GM21390 (cell line): ENCODE data around the gene WDR36.

Experiments
- ATAC-seq: cut with Tn5 transposase; IDR thresholded peaks from one replicate; pipeline ENCODE4 v1.9.1; 2021; ENCODE audit not compliant: unreplicated experiment

Gene WDR36

DNA sequence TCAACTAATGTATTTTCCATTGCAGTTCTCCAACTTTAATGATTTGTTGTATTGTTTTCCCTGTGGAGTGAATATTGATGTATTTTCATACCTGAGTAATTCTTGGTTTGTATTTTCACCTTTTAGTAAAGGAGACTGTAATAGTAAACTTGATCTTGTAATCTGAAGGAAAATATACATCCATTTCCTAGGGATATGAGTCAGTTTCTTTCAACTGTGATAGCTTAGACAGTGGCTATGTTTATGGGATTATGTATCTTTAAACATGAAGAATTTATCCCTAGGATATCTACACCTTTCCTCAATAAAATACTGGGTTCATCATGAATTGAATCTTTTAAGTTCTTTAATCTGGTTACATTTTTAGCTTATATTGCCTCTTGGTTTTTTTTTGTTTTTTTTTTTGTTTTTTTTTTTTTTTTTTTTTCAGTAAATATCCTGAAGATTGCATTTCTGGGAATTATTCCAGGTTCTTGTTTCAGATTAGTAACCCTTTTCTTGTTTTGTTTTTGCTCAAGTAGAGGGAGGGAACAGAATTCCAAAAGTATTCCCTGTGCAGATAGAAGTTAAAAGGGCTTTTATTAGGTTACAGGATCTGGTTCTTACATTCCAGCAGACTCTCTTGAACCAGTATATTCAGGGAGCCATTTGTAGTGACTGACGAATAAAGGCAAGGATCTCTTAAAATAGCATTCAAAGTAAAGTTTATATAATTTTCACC lies 7.1 kb downstream of the WDR36 start:
- no peak for ATAC-seq

DNA sequence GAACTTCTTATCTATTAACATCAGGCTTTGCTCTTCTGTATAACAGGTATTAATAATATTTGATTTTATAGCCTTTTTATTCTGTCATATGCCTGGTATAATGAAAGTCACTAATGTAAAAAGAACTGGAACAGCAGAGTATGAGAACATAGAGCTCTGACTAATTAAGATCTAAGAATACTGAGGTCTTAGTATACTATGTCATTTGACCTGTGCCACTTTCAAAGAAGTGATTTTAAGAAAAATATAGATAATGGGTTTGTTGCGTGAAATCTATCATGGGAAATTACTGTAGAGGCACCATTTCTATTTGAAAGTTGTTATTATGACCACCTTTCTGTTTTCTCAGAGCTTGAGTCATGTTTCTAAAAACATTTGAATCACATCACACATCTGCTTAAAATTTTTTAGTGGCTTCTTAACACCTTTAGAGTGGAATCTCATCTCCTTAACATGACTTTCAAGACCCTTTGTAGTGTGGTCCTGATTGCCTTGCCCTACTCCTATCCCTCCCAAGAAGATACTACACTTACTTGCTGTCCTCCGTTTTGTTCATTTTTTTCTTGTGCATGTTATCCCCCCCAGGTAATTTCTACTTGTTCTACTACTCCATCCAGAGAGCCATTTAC lies 14.3 kb downstream of the WDR36 start:
- ATAC-seq: no peak

DNA sequence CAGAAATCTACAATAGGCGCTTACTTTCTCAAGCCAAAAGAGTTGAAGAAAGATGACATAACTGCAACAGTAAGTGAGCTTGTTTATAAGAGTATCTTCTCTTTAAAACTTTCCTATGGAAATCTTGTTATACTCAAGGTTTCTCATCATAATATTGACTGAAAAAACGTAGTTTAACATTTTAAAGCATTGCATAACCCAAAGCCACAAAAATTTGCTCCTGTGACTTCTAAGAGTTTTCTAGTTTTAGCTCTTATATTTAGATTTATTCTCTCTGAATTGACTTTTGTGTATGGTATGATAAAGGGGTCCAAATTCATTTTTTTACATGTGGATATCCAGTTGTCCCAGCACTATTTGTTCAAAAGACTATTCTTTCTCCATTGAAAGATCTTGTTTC lies 15.2 kb downstream of the WDR36 start:
- ATAC-seq: no peak

DNA sequence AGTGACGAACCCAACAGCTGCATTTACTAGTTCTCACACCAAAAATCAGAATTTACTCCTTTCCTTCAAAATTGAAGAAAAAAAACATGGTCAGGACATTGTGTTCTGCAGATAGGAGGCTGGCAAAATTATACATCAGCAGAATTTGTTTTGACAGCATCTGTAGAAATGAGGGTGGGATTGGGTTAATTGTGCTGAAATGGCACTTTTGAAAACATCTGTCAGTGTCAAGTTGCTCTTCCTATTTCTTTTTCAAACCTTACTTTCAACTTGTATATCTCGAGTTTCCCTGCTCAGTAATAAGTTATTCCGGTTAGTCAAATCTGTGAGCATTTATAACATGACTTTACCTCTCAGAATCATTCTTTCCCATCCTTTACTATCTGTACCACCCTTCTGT lies 19.8 kb downstream of the WDR36 start:
- no peak for ATAC-seq

DNA sequence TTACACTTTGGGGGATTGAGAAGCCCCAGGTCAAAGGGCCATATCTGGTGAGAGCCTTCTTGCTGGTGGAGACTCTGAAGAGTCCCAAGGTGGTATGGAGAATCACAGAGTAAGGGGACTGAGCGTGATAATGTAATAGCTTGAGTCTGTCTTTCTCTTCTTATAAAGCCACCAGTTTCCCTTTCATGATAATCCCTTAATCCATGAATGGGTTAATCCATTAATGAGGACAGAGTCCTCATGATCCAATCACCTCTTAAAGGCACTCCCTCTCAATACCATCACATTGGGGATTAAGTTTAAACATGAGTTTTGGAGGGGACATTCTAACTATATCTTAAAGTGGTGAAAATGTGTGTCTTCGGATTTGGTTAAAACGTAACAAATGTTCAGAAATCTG lies 21.5 kb downstream of the WDR36 start:
- no peak for ATAC-seq

DNA sequence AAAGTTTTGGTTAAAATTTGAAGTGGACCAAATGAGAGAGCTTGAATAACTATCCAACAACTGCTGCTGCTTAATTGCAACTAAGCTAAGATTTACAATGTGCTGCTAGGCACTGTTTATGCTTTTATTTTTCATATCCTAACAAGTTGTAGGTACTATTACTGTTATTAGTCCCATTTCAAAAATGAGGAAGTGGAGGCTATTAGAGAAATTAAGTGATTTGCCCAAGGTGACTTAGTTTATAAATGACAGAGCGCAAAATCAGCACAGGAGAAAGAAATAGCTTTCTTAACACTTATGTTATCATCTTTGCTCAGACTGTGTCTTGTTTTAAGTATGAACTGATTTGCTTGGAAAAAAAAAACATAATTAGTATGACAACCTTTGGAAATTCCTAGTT lies 23.1 kb downstream of the WDR36 start:
- no peak for ATAC-seq

DNA sequence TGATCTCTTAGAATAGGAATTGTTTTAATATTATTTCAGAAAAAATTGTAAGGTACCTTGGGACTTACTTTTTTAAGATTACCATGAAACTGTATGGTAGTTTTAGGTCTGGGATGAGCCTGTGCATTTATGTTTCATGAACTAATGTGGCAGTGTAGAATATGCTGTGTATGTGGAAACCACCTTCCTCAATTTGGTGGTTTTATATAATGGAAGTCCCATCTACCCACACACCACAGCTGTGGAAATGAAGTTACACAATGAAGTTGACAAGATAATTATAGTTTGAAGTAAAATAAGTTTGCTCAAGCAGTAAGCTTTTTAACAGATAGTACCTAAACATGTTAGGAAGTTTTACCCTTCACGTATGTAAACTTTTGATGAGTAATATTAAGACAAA lies 24.4 kb downstream of the WDR36 start:
- no peak for ATAC-seq

DNA sequence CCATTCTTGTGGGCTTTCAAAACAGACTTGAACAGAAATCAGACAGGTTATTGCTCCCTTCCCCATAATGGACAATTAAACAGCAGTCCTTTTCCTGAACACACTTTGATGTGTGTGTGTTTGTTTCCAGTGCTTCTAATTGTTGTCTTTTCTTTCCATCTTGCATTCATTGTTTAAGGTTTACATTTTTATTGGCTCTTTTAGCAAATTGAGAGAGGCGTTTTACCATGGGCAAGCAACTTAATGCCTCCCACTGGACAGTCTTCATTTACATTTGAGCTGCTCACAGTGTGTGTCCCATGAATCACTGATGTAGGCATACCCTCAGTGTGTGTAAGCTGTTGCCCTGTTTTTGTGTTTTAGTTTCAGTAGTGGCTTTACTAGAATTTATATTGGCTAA lies 25.0 kb downstream of the WDR36 start:
- no peak for ATAC-seq

DNA sequence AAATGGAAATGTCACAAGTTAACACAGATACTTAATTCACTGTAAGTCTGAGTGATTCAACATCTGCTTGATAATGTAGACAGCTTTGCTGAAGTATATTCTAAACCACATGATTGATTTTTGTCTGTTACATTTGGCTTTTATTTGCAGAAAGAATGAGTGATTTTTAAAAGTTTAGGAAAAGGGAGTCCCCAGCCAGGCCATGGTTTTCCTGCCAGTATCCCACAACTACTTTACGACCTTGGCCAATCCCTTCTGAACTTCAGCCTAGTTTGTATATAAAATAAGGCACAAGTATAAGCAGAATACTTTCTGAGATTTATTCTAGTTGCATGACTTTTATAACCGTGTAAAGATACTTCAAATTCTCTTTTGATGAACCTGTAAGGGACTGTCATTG lies 27.1 kb downstream of the WDR36 start:
- no peak for ATAC-seq

DNA sequence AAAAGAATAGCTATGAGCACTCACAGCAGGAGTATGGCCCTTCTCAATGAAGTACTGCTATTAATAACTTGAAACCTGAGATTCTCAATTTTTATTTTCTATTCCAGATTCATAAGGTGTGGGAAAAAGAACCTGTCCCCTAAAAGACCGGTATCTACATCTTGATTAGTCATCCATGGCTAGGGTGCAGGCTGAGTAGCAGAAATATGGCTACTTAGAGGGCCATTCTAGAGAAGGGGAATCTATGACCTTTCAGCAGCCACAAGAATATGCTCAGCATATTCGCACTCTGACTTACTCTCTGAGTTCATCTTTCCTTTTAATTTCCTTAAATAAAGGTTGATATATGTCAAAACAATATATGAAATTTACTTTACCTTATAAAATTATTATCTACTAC lies 27.7 kb downstream of the WDR36 start:
- ATAC-seq: peak; percentile 44

DNA sequence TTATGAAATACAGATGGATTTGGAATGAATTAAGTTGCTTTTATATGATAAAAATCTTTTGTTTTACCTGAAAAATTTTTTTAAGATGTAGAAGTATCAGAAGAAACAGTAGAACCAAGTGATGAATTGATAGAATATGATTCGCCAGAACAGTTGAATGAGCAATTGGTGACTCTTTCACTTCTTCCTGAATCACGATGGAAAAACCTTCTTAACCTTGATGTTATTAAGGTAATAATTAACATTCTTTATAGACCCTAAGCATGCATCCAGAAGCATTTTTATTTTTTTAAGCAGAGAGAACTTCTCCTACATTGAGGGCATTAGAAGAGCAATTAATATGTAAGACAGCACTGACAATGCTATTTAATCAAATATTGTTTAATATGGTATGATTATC lies 28.8 kb downstream of the WDR36 start:
- ATAC-seq: no peak

DNA sequence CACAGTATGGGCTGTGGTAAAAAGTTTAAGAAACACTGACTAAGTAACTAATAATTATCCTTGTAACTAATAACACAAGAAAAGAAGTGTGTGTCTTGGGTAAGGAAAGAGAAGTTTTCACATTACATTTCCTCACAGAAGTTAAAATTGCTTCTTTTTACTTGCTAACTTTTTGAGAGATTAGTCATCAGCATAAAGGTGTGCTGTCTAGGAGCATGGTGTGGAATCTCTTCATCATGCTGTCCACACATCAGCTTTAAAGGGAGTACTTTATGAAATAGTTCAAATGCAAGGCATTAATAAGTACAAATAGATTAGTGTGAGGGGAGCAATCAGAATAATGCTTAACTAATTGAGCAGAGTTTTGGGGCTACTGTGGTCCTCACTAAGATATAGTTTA lies 29.8 kb downstream of the WDR36 start:
- ATAC-seq: no peak

DNA sequence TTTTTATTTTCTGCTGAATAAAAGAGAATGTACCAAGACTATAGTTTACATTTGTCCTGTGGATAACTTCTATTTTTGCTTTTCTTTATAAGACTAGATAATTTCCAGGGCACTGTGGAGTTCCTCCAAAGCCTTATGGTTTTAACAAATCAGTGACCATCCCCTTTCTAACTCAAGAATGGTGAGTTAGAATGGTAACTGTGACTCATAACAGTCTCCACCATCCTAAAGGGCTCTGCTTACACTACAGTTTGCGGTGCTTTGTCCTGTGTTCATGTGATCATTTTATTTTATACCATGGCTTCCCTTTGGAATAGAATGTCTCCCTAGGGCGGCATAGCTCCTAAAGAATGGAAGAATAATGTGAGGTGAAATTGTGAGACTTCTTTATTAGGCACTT lies 30.2 kb downstream of the WDR36 start:
- ATAC-seq: no peak

DNA sequence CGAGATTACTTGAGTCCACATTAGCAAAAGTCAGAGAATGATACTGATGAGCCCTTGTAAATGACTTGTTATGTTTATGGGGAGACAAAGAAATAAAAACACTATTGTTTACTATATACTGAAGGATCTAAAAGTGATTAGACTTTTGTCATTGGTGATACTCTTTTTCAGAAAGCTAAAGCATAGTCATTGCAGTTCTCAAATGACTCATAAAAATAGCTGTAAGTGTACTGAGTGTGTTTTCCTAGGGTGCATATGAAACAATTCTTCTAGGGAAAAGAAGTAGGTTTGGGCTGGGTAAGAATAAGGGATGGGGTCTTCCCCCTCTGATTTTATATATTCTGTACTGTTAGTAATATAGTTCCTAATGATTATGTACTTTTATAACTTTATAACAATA lies 32.6 kb downstream of the WDR36 start:
- no peak for ATAC-seq

DNA sequence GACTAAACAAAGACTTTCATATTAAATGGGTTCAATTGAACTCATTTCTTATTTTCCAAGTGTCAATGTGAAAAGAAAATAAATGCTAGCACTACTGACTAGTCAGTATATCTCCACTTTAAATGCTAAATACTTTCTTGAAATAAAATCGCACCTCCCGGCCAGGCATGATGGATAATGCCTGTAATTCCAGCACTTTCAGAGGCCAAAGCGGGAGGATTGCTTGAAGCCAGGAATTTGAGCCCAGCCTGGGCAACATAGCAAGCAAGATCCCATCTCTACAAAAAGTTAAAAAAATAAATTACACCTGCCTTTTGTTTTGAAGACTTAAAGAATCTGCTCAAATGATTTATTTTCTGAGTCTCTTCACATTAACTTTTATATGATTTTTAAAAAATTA lies 34.7 kb downstream of the WDR36 start:
- no peak for ATAC-seq

DNA sequence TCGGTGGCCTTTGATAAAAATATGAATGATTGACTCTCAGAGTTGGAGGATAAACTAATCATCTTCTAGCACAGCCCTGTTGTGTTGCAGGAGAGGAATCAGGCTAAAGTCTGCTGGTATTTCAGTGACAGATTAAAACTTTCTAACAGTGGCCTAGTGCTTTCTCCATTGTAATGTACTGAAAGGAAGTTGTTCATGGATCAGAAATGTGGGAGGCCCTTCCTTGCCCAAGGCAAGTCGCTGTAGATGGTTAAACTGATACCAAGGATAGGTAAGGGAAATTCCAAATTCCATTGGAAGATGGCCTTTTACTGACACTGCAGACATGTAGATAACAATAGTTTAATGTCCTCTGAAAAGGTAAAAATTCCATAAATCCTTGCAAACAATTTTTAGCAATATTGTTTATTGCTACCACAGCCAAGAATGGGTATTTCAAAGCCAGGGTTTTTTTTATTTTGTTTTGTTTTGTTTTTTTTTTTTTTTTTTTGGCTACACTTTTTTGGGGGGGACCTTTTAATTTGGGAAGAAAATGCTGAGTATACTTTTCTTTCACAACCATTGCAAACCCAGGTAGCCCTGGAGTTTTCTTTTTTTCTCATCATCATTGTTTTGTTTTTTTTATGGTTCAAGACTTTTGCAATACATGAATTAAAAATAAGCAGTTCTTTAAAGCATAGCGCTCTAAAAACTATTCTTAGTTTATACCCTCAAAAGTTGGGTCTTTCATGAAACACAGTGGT lies 35.5 kb downstream of the WDR36 start:
- ATAC-seq: no peak

DNA sequence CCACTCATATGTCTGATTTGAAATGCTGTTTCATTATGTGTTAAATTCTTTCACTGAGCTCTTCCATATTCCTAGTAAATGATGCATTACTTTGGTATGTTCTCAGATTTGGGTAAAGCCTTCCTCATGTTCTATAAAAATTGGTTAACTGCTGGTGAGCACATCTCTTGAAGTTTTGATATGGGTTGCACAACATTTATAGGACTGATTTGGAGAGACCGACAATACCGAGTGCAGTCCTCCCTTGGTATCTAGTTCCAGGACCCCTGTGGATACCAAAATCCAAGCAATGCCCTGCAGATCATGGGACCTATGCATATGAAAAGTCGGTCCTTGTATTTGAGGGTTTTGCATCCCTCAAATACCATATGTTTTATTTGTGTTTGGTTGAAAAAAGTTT lies 37.8 kb downstream of the WDR36 start:
- ATAC-seq: no peak

DNA sequence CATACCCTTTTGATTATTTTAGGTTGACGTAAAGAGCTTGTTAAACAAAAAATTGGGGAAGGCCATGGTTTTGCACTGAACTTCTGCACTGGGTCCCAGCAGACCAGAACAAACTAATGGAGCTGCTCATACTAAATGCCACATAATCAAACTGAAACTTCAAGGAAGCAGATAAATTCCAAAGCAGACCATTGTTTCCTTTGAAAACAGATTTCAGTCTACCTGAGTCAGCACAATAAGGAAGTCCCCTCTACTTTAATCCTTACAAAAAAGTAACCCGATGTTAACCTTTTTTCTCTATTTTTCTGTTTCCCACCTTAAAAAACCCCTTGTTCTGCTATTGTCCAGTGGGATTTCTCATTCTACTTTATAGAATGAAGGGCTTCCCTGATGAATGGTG lies 39.2 kb downstream of the WDR36 start:
- no peak for ATAC-seq

DNA sequence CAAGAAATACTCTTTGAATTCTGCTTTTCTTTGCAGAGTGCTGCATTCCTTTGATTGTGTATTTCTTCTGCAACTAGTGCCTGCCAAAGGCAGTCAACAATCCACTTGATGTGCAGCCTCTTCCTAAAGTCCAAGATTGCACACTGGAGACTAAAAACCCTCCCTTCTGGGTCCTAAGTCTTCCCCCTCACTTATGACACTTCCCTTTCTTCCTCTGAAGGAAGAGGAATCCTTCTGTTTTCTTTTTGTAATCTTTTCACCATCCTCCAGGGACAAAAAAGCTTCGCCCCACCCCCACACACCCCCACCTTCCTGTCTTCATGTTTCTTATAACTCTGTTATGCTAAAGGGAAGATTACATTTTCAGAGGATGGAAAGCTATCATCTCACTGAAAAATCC lies 39.9 kb downstream of the WDR36 start:
- no peak for ATAC-seq

DNA sequence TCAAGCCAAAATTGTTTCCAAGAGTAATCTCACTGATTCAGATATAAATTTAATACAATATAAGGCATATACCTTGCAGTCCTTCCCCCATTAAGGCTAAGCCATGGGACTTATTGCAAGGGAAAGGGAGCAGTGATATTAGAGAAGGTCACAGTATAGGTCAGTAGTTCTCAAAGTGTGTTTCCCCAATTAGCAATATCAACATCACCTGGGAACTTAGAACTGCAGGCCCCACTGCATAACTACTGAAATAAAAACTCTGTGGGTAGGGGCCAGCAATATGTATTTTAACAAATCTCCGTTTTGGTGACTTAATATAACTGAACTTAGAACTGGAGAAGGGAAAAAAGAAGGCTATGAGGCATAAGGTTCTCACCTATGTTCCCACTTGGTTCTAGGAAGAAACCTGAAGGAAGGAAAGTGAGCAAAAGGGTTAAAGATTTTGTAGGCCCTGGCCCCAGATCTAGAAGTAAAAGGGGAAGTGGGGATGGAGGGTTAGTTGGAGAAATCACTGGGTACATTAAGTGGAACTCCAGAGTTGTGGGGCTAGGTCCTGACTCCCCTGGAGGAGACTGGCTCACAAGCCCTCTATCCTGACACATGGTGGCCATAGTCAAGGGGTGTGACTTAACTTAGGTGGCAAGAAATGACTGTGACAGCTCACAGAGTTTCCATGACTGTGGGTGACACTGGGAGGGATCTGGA lies 40.7 kb downstream of the WDR36 start:
- ATAC-seq: no peak

DNA sequence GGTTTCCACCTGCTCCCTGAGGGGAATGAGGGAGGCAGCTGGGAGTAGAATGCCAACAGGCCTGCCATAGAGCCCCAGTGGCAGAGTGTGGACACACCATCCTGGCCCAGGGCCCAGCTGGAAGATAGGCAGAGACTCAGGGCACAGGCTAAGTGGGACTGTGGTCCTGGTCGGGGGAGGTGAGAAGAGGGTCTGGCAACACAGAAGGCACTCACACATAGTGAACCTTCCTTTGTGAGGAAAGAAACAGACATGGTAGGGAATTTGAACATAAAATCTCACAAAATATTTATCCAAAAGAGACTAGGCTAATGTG lies 41.2 kb downstream of the WDR36 start:
- ATAC-seq: no peak

DNA sequence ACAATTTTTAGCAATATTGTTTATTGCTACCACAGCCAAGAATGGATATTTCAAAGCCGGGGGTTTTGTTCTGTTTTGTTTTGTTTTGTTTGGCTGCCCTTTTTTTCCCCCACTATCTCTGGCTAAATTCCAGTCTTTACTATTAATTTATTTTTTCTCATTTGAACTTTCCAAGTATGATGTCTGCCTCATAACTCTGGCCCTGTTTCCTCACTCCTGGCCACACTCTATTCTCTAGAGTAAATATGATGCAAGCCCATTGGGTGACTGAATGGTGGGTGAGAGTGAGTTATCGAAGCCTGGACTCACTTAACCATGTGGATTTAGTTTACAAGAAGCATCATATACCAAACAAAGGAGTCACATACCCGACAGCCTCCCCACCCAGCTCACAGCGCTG lies 41.9 kb downstream of the WDR36 start:
- no peak for ATAC-seq
